ENCODE measurements around the gene GEMIN2. TPM values are rescaled to one million over a fixed set of nuclear protein-coding genes. Genes with fewer than 3 reads are reported as not detected.
"Not testable (repeated sequence)": the region's sequence is repeated elsewhere in the genome, so short reads cannot be mapped to it uniquely, and the experiment has no call there.

Gene GEMIN2
- total RNA-seq, 2 experiments from 2014 or later = 18.3 to 22.4 TPM

DNA sequence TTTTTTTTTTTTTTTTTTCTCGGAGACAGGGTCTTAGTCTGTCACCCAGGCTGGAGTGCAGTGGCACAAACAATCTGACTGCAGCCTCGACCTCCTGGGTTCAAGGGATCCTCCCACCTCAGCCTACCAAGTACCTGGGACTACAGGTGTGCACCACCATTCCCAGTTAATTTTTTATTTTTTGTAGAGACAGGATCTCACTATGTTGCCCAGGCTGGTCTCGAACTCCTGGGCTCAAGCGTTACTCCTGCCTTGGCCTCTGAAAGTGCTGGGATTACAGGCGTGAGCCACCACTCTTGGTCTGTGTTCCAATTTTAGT, 69.5 kb downstream of the GEMIN2 start:
- H3K9me3 Mint-ChIP-seq, H3K27me3 Mint-ChIP-seq, H3K4me3 Mint-ChIP-seq, DNase-seq, H3K27ac Mint-ChIP-seq, CTCF ChIA-PET: not testable (repeated sequence)
- peaks cover 33% of the 10 kb centered on the region for H3K4me1 Mint-ChIP-seq
- H3K36me3 Mint-ChIP-seq (ENCODE audit: low read depth) = peaks cover 48% of the 10 kb centered on the region
- POLR2A ChIA-PET = interaction anchor here (1.6 to 2.9 kb wide), 2 partner anchors 9 to 13 kb away, joined by 6 to 15 read pairs; partner anchors contain the start of genes PNN and TRAPPC6B

DNA sequence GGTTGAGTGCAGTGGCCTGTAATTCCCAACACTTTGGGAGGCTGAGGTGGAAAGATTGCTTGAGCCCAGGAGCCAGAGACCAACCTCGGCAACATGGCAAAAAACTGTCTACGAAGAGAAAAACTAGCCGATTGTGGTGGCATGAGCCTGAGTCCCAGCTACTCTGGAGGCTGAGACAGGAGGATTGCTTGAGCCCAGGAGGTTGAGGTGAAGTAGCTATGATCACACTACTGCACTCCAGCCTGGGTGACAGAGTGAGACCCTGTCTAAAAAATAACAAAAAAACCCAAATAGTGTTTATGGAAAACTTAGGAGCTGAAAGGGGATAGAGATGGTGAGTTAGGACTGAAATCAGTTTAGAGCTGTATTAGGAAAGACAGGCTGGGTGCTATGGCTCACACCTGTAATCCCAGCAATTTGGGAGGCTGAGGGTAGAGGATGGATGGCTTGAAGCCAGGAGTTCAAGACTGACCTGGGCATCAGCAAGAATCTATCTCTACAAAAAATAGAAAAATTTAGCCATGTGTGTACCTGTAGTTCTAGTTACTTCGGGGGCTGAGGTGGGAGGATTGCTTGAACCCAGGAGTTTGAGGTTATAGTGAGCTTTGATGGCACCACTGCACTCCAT, 70.6 kb downstream of the GEMIN2 start:
- CTCF ChIA-PET = interaction anchor here (0.7 to 1.1 kb wide), 2 partner anchors 14 to 200 kb away, joined by 3 read pairs; no protein-coding TSS in a partner anchor

DNA sequence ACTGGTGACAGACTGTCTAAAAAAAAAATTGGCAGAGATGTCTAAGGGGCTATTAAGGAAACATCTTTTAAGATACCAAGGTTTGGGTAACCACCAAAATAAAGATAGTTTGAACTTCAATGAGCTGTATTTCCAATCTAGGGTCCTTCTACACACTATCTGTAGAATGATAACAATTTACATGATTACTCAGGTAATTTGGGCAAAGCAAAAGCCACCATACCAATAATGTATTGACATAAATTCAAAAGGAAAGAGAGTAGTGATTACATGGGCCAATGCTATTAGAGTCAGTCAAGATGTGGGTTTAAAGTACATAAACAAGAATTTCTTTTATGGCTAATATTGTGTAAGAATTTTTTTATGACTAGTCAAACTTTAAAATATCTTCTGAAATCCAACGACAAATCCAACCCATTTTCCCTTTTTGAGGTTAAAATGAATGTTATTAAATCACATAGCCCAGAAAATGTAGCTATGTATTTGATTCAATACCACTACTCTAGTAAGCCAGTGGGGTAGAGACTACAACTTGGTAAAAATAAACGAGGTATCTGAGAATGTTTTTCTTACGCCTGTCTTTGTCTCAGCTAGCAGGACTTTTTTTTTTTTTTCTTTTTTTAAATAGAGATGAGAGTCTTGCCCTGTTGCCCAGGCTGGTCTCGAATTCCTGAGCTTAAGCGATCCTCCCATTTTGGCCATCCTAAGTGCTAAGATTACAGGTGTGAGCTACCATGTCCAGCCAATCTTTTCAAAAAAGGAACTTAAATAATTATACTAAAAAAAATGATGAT, 71.3 kb downstream of the GEMIN2 start:
- Mint-ChIP-seq H3K4me1 (peaks cover 29% of the 10 kb centered on the region), H3K27me3 (no peaks in the 10 kb centered on the region), H3K27ac (no peak overlapping the region), H3K36me3 (ENCODE audit: low read depth) (peaks cover 42% of the 10 kb centered on the region), H3K4me3 (no peak overlapping the region), H3K9me3 (no peaks in the 10 kb centered on the region)
- DNase-seq = no peak
- ChIA-PET CTCF (interaction anchor here (1.1 kb wide), 1 partner anchor 13 kb away, joined by 3 read pairs; no protein-coding TSS in a partner anchor), POLR2A (interaction anchor here (0.8 to 2.9 kb wide), 8 partner anchors 10 to 246 kb away, joined by 3 to 15 read pairs (median 4); partner anchors contain the start of genes FBXO33, PNN and TRAPPC6B)

More for the DNA sequence above, 70.6 kb downstream of the GEMIN2 start:
- H3K36me3 Mint-ChIP-seq (ENCODE audit: low read depth) = peaks cover 41% of the 10 kb centered on the region
- H3K4me1 Mint-ChIP-seq = peaks cover 26% of the 10 kb centered on the region
- H3K27me3 Mint-ChIP-seq = no peaks in the 10 kb centered on the region
- no peak for DNase-seq
- H3K9me3 Mint-ChIP-seq = no peaks in the 10 kb centered on the region
- no peak overlapping the region for H3K27ac Mint-ChIP-seq
- POLR2A ChIA-PET = interaction anchor here (1.2 to 2.9 kb wide), 5 partner anchors 10 to 247 kb away, joined by 4 to 15 read pairs (median 6); partner anchors contain the start of genes FBXO33, PNN and TRAPPC6B
- no peak overlapping the region for H3K4me3 Mint-ChIP-seq

Other genes with a start within 250 kb of the GEMIN2 start
- 10 to 100 TPM; 59.7 to 69.0 TPM for gene SEC23A, start 11.1 kb upstream of the GEMIN2 start, total RNA-seq
- gene TRAPPC6B, start 56.0 kb downstream of the GEMIN2 start, total RNA-seq = 10 to 100 TPM; 31.9 to 37.3 TPM
- gene PNN, start 60.9 kb downstream of the GEMIN2 start, total RNA-seq = 10 to 100 TPM; 75.0 to 75.3 TPM
- gene MIA2, start 119.6 kb downstream of the GEMIN2 start, total RNA-seq = 10 to 100 TPM; 30.8 to 33.0 TPM

Data from activated CD4-positive, alpha-beta memory T cell treated with anti-CD3 and anti-CD28 coated beads, Interleukin-2, amount 10 ng/mL, durations not matched to agents 7 days and 5 days (primary cell).